Measurements from ENCODE around the gene ATP6V0E2. TPM values are rescaled to one million over a fixed set of nuclear protein-coding genes. Genes with fewer than 3 reads are reported as not detected.
A peak's percentile ranks its signal among the peaks of the same experiment; 100 is the strongest.

ATP6V0E2 gene
- total RNA-seq: 10 to 100 TPM; 10.7 to 19.6 (median 13.2) TPM
- polyA plus RNA-seq: 10 to 100 TPM in 1 of 2 donors, 1 to 10 TPM in 1; 10.0 to 10.4 TPM
- long read RNA-seq, donor 1, transcript ATP6V0E2-203 (4 exons, 2,722 nt): major isoform, 123 of 137 reads
- long read RNA-seq, donor 1, transcript ATP6V0E2-204 (3 exons, 513 nt): minor isoform, 5 of 137 reads
- long read RNA-seq, donor 1, partial matches to known transcripts: 1 of 137 reads
- long read RNA-seq, donor 1, other reads (novel, unspliced or antisense): 4 of 137 reads
- long read RNA-seq, donor 2, transcript ATP6V0E2-203 (4 exons, 2,722 nt): major isoform, 12 of 15 reads
- long read RNA-seq, donor 2, partial matches to known transcripts: 0 of 15 reads
- long read RNA-seq, donor 2, other reads (novel, unspliced or antisense): 0 of 15 reads
- long read RNA-seq, donor 3, transcript ATP6V0E2-203 (4 exons, 2,722 nt): major isoform, 19 of 24 reads
- long read RNA-seq, donor 3, partial matches to known transcripts: 0 of 24 reads
- long read RNA-seq, donor 3, other reads (novel, unspliced or antisense): 5 of 24 reads

DNA sequence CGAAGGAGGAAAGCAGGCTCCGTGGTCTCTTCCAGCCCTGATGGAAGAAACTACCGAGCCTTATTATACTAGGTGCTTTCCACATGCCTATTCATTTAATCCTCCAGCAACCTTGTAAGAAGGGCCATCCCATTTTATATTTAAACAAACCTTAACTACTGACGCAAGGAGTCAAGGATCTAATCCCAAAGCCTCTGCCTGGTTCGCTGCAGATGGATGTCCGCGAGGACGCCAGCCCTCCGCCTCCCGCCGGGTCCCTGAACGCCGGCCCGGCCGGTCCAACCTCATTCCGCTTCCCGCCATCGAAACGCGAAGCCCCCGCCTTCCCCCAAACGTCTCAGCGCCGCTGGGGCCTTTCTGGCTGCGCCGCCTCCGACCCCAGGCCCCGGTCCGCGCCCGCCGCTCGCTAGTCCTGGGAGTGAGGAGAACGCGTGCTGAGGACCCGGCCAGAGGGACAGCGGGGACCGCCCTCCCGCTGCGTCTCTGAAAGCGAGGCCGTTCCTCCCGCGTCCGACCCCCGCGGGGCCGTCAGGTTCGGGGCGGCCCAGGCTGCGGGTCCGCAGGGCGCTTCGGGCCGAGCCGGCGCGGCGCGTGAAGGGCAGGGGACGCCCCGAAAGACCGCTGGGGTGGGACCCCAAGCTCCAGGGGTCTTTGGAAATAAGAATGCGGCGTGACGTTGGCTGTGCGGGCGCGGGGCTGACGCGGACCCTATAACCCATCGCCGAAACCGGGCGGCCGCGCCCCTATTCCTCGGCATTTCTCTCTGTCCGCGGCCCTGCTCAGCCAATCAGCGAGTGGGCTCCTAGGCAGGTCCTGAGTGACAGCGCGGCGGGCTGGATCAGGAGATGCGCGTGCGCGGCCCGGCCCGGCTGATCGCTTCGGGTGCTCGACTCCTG lies at the start of gene ATP6V0E2:
Gene ATP6V0E2, plus strand, starts transcription at position 896 of the 896 bp plus-strand sequence. CDS start 97 bp downstream, outside the sequence.
- H3K4me3 ChIP-seq: peak within 1 kb of the TSS; percentile 66
- DNase-seq: peak; percentile 92 to 94 (median 93)
- no peak for TF ChIP-seq EP300 (IDR thresholded peaks at IDR 0.05)
- TF ChIP-seq, protein P1, sequence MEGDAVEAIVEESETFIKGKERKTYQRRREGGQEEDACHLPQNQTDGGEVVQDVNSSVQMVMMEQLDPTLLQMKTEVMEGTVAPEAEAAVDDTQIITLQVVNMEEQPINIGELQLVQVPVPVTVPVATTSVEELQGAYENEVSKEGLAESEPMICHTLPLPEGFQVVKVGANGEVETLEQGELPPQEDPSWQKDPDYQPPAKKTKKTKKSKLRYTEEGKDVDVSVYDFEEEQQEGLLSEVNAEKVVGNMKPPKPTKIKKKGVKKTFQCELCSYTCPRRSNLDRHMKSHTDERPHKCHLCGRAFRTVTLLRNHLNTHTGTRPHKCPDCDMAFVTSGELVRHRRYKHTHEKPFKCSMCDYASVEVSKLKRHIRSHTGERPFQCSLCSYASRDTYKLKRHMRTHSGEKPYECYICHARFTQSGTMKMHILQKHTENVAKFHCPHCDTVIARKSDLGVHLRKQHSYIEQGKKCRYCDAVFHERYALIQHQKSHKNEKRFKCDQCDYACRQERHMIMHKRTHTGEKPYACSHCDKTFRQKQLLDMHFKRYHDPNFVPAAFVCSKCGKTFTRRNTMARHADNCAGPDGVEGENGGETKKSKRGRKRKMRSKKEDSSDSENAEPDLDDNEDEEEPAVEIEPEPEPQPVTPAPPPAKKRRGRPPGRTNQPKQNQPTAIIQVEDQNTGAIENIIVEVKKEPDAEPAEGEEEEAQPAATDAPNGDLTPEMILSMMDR (IDR thresholded peaks at IDR 0.05): peak in 1 of 3 donors; percentile 14
- peak; percentile 55 for TF ChIP-seq POLR2A (IDR thresholded peaks at IDR 0.05)
- no peaks in the 10 kb centered on the region for H3K9me3 ChIP-seq
- intact Hi-C loops (cut with DNase I): loop anchor here in 1 of 4 donors (5.0 to 10.0 kb wide), 2 partner anchors 494 to 531 kb away; partner anchors contain the start of gene REPIN1
- H3K27ac ChIP-seq: peak within 1 kb of the TSS; percentile 73 to 92
- 0 to 1% (median 0%) methylated on average over 71 to 93 of the region's 93 CpGs for WGBS, 3 donors
- H3K27me3 ChIP-seq: no peaks in the 10 kb centered on the region
- no peaks in the 10 kb centered on the region for H3K36me3 ChIP-seq
- H3K4me1 ChIP-seq (ENCODE audit: insufficient read depth): peaks cover 3% of the 10 kb centered on the region

DNA sequence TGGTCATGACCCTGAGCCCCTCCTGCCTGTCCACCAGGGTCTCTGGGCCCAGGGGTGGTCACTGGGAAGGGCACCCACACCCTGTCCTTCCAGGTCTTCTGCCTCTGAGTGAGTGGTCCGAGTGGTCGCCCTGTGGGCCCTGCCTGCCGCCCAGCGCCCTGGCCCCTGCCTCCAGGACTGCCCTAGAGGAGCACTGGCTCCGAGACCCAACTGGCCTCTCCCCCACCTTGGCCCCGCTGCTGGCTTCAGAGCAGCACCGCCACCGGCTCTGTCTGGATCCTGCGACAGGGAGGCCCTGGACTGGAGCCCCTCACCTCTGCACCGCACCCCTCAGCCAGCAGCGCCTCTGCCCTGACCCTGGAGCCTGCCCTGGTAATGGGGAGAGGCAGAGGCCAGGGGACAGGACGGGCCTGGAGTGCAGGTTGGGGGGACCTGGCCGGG lies 49.4 kb upstream of the ATP6V0E2 start:
- Histone ChIP-seq H3K9me3 (no peaks in the 10 kb centered on the region), H3K4me3 (no peak overlapping the region), H3K4me1 (ENCODE audit: insufficient read depth) (no peaks in the 10 kb centered on the region), H3K27me3 (no peaks in the 10 kb centered on the region), H3K27ac (no peak overlapping the region), H3K36me3 (no peaks in the 10 kb centered on the region)
- WGBS, 3 donors: 87 to 93% (median 91%) methylated on average over 6 to 13 of the region's 13 CpGs
- TF ChIP-seq POLR2A (IDR thresholded peaks at IDR 0.05) (no peak), EP300 (IDR thresholded peaks at IDR 0.05) (no peak)
- TF ChIP-seq, protein P1 (IDR thresholded peaks at IDR 0.05): no peak
- DNase-seq: peak in 1 of 5 donors; percentile 22
- intact Hi-C loops (cut with DNase I): no loop called here

DNA sequence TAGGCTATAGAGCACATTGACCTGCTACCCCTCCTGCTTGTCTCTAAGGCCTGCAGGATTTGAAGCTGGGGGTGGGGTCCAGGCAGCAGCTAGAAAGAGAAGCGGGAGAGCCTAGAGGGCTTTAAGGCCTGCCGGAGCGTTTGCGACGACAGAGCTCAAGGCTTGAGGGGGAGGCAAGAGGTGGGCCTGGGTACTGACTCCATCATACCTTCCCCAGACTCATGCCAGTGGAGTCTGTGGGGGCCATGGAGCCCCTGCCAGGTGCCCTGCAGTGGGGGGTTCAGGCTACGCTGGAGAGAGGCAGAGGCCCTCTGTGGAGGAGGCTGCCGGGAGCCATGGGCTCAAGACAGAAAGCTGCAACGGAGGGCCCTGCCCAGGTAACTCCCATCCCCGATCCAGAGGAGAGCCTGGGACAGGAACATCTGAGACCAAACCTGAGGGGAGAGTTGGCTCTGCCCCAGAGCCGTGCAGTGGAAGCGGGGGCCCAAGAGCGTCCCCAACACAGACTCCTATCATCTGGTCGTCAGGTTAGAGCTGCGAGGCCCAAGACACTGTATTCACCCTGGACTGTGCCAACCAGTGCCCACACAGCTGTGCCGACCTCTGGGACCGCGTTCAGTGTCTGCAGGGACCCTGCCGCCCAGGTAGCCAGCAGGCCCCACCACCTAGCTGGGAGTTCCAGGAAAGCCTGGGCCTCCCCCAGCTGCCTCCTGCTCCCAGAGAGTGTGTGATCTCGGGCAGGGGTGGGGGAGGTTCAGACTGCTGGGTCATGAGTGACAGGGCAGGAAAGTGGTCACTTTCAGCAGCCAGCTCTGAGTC lies 48.8 kb upstream of the ATP6V0E2 start:
- Histone ChIP-seq H3K9me3 (no peaks in the 10 kb centered on the region), H3K4me3 (no peak overlapping the region), H3K4me1 (ENCODE audit: insufficient read depth) (no peaks in the 10 kb centered on the region), H3K27ac (no peak overlapping the region), H3K27me3 (no peaks in the 10 kb centered on the region), H3K36me3 (no peaks in the 10 kb centered on the region)
- intact Hi-C loops (cut with DNase I): no loop called here
- TF ChIP-seq EP300 (IDR thresholded peaks at IDR 0.05) (no peak), POLR2A (IDR thresholded peaks at IDR 0.05) (no peak)
- TF ChIP-seq, protein P1 (IDR thresholded peaks at IDR 0.05): no peak
- peak in 1 of 5 donors; percentile 23 for DNase-seq
- WGBS, 3 donors: 90 to 95% (median 93%) methylated on average over 14 to 19 of the region's 19 CpGs

All from ovary (tissue), 10 donors.